IPS DF 6.9 (cell line): Measurements from ENCODE around the gene SNCB.

ENCODE experiments used
- DNase-seq: peaks from one replicate; pipeline ENCODE4 v3.0.0-alpha.2; 2013; ENCODE audit warnings: low read depth, low spot score
- H3K27ac ChIP-seq: one replicate; pipeline ENCODE4 v1.5.1; 2013; ENCODE audit warnings: low read length, control low read depth
- H3K27me3 ChIP-seq: 2 replicates; pipeline ENCODE4 v1.6.1; 2013; ENCODE audit warnings: mild to moderate bottlenecking, low read length; ENCODE audit not compliant: control insufficient read depth, insufficient read depth
- H3K36me3 ChIP-seq: 2 replicates; pipeline ENCODE4 v1.6.1; 2013; ENCODE audit warnings: low read length; ENCODE audit not compliant: control insufficient read depth, insufficient read depth
- H3K4me1 ChIP-seq: 2 replicates; pipeline ENCODE4 v1.6.1; 2013; ENCODE audit warnings: low read length; ENCODE audit not compliant: control insufficient read depth, insufficient read depth
- H3K4me3 ChIP-seq: 2 replicates; pipeline ENCODE4 v1.5.1; 2013; ENCODE audit warnings: mild to moderate bottlenecking, low read length
- H3K9me3 ChIP-seq: 2 replicates; pipeline ENCODE4 v1.6.1; 2013; ENCODE audit warnings: low read length, inconsistent platforms; ENCODE audit not compliant: control insufficient read depth, insufficient read depth
- WGBS: extraction: QIAGEN DNeasy Blood & Tissue Kit; methylation state at CpG from one replicate; pipeline ENCODE4 v1.1.7; 2013; ENCODE audit warnings: mixed read lengths, missing lambda C conversion rate; ENCODE audit not compliant: insufficient read length, insufficient coverage; 5-methylcytosine and 5-hydroxymethylcytosine counted together

SNCB gene

GRCh38 chr5:176671890-176672747 is 41.8 kb upstream of the SNCB start:
- no peak overlapping the region for H3K27ac ChIP-seq
- H3K36me3 ChIP-seq = no peaks in the 10 kb centered on the region
- no peaks in the 10 kb centered on the region for H3K27me3 ChIP-seq
- H3K4me1 ChIP-seq = no peaks in the 10 kb centered on the region; the same call in 1 of the 2 replicates
- no peaks in the 10 kb centered on the region for H3K9me3 ChIP-seq
- H3K4me3 ChIP-seq = no peak overlapping the region
- no CpG with 5 or more reads among the region's 18 CpGs for WGBS
- DNase-seq = no peak

- no CpG with 5 or more reads among the region's 4 CpGs for WGBS
- no peak for DNase-seq
- H3K4me1 ChIP-seq = no peaks in the 10 kb centered on the region; the same call in 1 of the 2 replicates
- H3K9me3 ChIP-seq = no peaks in the 10 kb centered on the region
- no peaks in the 10 kb centered on the region for H3K27me3 ChIP-seq
- H3K36me3 ChIP-seq = no peaks in the 10 kb centered on the region
- H3K4me3 ChIP-seq = no peak overlapping the region
- no peak overlapping the region for H3K27ac ChIP-seq
Measured at GRCh38 chr5:176671399-176671798, 41.1 kb upstream of the SNCB start.

- Histone ChIP-seq H3K27me3 (no peaks in the 10 kb centered on the region), H3K27ac (no peak overlapping the region), H3K36me3 (no peaks in the 10 kb centered on the region), H3K4me1 (no peaks in the 10 kb centered on the region), H3K4me3 (no peak overlapping the region), H3K9me3 (no peaks in the 10 kb centered on the region)
- no CpG with 5 or more reads among the region's 8 CpGs for WGBS
- no peak for DNase-seq
Measured at GRCh38 chr5:176670449-176670848, 40.1 kb upstream of the SNCB start.

- no peaks in the 10 kb centered on the region for H3K27me3 ChIP-seq
- H3K9me3 ChIP-seq = no peaks in the 10 kb centered on the region
- H3K36me3 ChIP-seq = no peaks in the 10 kb centered on the region
- no peak for DNase-seq
- peaks cover 2% of the 10 kb centered on the region; the same call in 1 of the 2 replicates for H3K4me1 ChIP-seq
- no CpG with 5 or more reads among the region's 7 CpGs for WGBS
- no peak overlapping the region for H3K27ac ChIP-seq
- no peak overlapping the region for H3K4me3 ChIP-seq
Measured at GRCh38 chr5:176667637-176668036, 37.3 kb upstream of the SNCB start.

- WGBS = no CpG with 5 or more reads among the region's 6 CpGs
- Histone ChIP-seq H3K36me3 (no peaks in the 10 kb centered on the region), H3K4me3 (no peak overlapping the region), H3K27me3 (no peaks in the 10 kb centered on the region), H3K9me3 (no peaks in the 10 kb centered on the region), H3K4me1 (peaks cover 5% of the 10 kb centered on the region), H3K27ac (no peak overlapping the region)
- no peak for DNase-seq
Measured at GRCh38 chr5:176665517-176665916, 35.2 kb upstream of the SNCB start.

- Histone ChIP-seq H3K27ac (no peak overlapping the region), H3K4me1 (peaks cover 5% of the 10 kb centered on the region), H3K4me3 (no peak overlapping the region), H3K36me3 (no peaks in the 10 kb centered on the region), H3K9me3 (no peaks in the 10 kb centered on the region), H3K27me3 (no peaks in the 10 kb centered on the region)
- no peak for DNase-seq
- no CpG with 5 or more reads among the region's 19 CpGs for WGBS
Measured at GRCh38 chr5:176664886-176665285, 34.6 kb upstream of the SNCB start.

GRCh38 chr5:176664479-176664878 is 34.1 kb upstream of the SNCB start:
- H3K9me3 ChIP-seq = no peaks in the 10 kb centered on the region
- peaks cover 5% of the 10 kb centered on the region for H3K4me1 ChIP-seq
- WGBS = no CpG with 5 or more reads among the region's 6 CpGs
- no peak for DNase-seq
- H3K27me3 ChIP-seq = no peaks in the 10 kb centered on the region
- H3K27ac ChIP-seq = no peak overlapping the region
- no peaks in the 10 kb centered on the region for H3K36me3 ChIP-seq
- no peak overlapping the region for H3K4me3 ChIP-seq

- Histone ChIP-seq H3K4me3 (no peak overlapping the region), H3K9me3 (no peaks in the 10 kb centered on the region), H3K27ac (no peak overlapping the region), H3K36me3 (no peaks in the 10 kb centered on the region), H3K27me3 (no peaks in the 10 kb centered on the region), H3K4me1 (peaks cover 5% of the 10 kb centered on the region)
- no CpG with 5 or more reads among the region's 10 CpGs for WGBS
- no peak for DNase-seq
Measured at GRCh38 chr5:176663566-176663965, 33.2 kb upstream of the SNCB start.

- no CpG with 5 or more reads among the region's 21 CpGs for WGBS
- Histone ChIP-seq H3K4me1 (peaks cover 5% of the 10 kb centered on the region), H3K27ac (no peak overlapping the region), H3K36me3 (no peaks in the 10 kb centered on the region), H3K9me3 (no peaks in the 10 kb centered on the region), H3K27me3 (no peaks in the 10 kb centered on the region), H3K4me3 (no peak overlapping the region)
- no peak for DNase-seq
Measured at GRCh38 chr5:176662371-176663333, 32.3 kb upstream of the SNCB start.

- no peaks in the 10 kb centered on the region for H3K9me3 ChIP-seq
- H3K36me3 ChIP-seq = 0 out of 2 replicates have a peak, but pooled peaks cover 3% of the 10 kb centered on the region
- whole genome bisulfite sequencing = no CpG with 5 or more reads among the region's 10 CpGs
- peaks cover 5% of the 10 kb centered on the region for H3K4me1 ChIP-seq
- no peak overlapping the region for H3K4me3 ChIP-seq
- H3K27me3 ChIP-seq = no peaks in the 10 kb centered on the region
- no peak overlapping the region for H3K27ac ChIP-seq
- DNase-seq = no peak
Measured at GRCh38 chr5:176661676-176662075, 31.3 kb upstream of the SNCB start.
